ENCODE data around the gene TMA16.

DNA sequence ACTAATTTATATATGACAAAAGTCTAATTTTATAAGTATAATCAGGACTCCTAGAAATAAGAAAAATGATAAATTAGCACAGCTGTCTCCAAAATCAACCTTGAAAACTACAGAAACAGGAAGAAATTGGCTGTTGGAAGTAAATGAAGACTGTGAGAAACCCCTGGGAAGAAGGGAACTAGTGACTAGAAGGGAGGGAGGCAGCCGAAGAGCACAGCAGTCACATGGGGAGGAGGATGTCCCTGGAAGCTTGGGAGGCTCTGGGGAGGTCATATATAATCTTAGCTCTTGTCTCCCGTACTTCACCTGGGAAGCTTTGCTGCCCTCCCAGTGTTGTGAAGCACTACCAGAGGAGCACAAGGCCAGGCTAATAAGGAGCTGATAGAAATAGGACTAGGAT, 8.9 kb upstream of the TMA16 start:
- TF ChIP-seq, protein P1, sequence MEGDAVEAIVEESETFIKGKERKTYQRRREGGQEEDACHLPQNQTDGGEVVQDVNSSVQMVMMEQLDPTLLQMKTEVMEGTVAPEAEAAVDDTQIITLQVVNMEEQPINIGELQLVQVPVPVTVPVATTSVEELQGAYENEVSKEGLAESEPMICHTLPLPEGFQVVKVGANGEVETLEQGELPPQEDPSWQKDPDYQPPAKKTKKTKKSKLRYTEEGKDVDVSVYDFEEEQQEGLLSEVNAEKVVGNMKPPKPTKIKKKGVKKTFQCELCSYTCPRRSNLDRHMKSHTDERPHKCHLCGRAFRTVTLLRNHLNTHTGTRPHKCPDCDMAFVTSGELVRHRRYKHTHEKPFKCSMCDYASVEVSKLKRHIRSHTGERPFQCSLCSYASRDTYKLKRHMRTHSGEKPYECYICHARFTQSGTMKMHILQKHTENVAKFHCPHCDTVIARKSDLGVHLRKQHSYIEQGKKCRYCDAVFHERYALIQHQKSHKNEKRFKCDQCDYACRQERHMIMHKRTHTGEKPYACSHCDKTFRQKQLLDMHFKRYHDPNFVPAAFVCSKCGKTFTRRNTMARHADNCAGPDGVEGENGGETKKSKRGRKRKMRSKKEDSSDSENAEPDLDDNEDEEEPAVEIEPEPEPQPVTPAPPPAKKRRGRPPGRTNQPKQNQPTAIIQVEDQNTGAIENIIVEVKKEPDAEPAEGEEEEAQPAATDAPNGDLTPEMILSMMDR (IDR thresholded peaks at IDR 0.05) = no peak
- no peak for TF ChIP-seq EZH2 (IDR thresholded peaks at IDR 0.05; ENCODE audit: borderline replicate concordance, insufficient read depth, low read depth, low read length, poor library complexity, severe bottlenecking)
